ENCODE results near the gene PLXDC1.

- no peak for TF ChIP-seq CTCF (IDR thresholded peaks at IDR 0.05)
- TF ChIP-seq REST (IDR thresholded peaks at IDR 0.05; ENCODE audit: insufficient read depth in 1 of 2, low read depth in 2 of 2, low read length in 1 of 2), result no peak
These were observed 100.3 kb downstream of the PLXDC1 start for GRCh38 chr17:39051001-39051585.

All from Panc1 (cell line).